HepG2 (cell line): ENCODE results near the gene CHST6. TPM values are rescaled to one million over a fixed set of nuclear protein-coding genes. Genes with fewer than 3 reads are reported as not detected.

ENCODE experiments used
- ARID5B ChIP-seq: IDR thresholded peaks from 2 replicates; pipeline ENCODE4 v1.4.0; 2020; ENCODE audit warnings: mild to moderate bottlenecking, missing genetic modification reagents
- HOXA7 ChIP-seq: sonication (generic); formaldehyde crosslinking; IDR thresholded peaks from 2 replicates; pipeline ENCODE4 v1.8.1; 2022; ENCODE audit warnings: mild to moderate bottlenecking, missing genetic modification reagents, moderate library complexity
- MAFK ChIP-seq, 2 experiments: IDR thresholded peaks in 1 of 2; conservative IDR thresholded peaks in 1 of 2; 2 replicates each; pipeline ENCODE4 v1.6.1; 2011; ENCODE audit warnings: improper control_type of control experiment in 2 of 2, low read length in 2 of 2
- RAD21 ChIP-seq: fragments of 450-650 bp; formaldehyde crosslinking; IDR thresholded peaks from 2 replicates; pipeline ENCODE4 v1.5.0; 2020; ENCODE audit warnings: mild to moderate bottlenecking
- YEATS2 ChIP-seq: sonication (generic); formaldehyde crosslinking; IDR thresholded peaks from 2 replicates; pipeline ENCODE4 v1.4.0; 2020; ENCODE audit warnings: missing genetic modification reagents, borderline replicate concordance
- ZNF138 ChIP-seq: sonication (generic); formaldehyde crosslinking; IDR thresholded peaks from 2 replicates; pipeline ENCODE4 v1.5.0; 2020; ENCODE audit warnings: mild to moderate bottlenecking, low read depth, missing genetic modification reagents
- ZNF329 ChIP-seq: sonication (generic); formaldehyde crosslinking; IDR thresholded peaks from 2 replicates; pipeline ENCODE4 v1.9.0; 2021; ENCODE audit warnings: low read depth, mild to moderate bottlenecking, missing genetic modification reagents
- ZNF737 ChIP-seq: sonication (generic); formaldehyde crosslinking; IDR thresholded peaks from 2 replicates; pipeline ENCODE4 v1.5.0; 2020; ENCODE audit warnings: missing genetic modification reagents, mild to moderate bottlenecking, borderline replicate concordance
- ZNF747 ChIP-seq: sonication (generic); formaldehyde crosslinking; IDR thresholded peaks from 2 replicates; pipeline ENCODE4 v1.8.1; 2023; ENCODE audit warnings: missing genetic modification reagents, mild to moderate bottlenecking, borderline replicate concordance
- ZNF83 ChIP-seq: sonication (generic); formaldehyde crosslinking; IDR thresholded peaks from 2 replicates; pipeline ENCODE4 v1.4.0; 2020; ENCODE audit warnings: missing genetic modification reagents, mild to moderate bottlenecking, borderline replicate concordance
- polyA plus RNA-seq, 8 experiments: library from polyadenylated mRNA; depleted of rRNA in 3 of 8; stranded (reverse) in 7 of 8; unstranded in 1 of 8; fragments of >200 nt; fragmentation: Illumina TruSeq in 4 of 8; extraction: Trizol in 4 of 8; gene quantifications; 2 replicates each; pipeline versions ENCODE4 v1.2.1 to v1.2.3, GENCODE V29; 2011 to 2016; ENCODE audit warnings: low read depth in 4 of 8, missing spikeins in 1 of 8, mixed read lengths in 1 of 8; ENCODE audit not compliant: insufficient read depth in 1 of 8
- total RNA-seq, 5 experiments: library from RNA; depleted of rRNA; stranded (reverse); fragments of >200 nt; fragmentation: Illumina TruSeq; extraction: Trizol; gene quantifications; 2 replicates each; pipeline ENCODE4 v1.2.3, GENCODE V29; 2016; ENCODE audit warnings: low read depth in 1 of 5
- TF ChIP-seq, protein P1 (sequence below): IDR thresholded peaks from 2 replicates; pipeline ENCODE4 v1.6.1; 2016; ENCODE audit warnings: low read depth, missing genetic modification reagents, missing compliant biosample characterization
- TF ChIP-seq, protein P2 (sequence below): sonication (generic); formaldehyde crosslinking; IDR thresholded peaks from 2 replicates; pipeline ENCODE4 v1.5.0; 2020; ENCODE audit warnings: mild to moderate bottlenecking, missing genetic modification reagents

CHST6 gene
- total and polyA plus RNA-seq, 2 of the 13 experiments (the other 11 are each of a cell fraction or from before 2014, with no cell fraction given), result 0.18 to 0.91 TPM

GRCh38 chr16:75464122-75464918, 30.9 kb downstream of the CHST6 start, which contains the start of gene TMEM170A (continued):
- TF ChIP-seq, protein P1, sequence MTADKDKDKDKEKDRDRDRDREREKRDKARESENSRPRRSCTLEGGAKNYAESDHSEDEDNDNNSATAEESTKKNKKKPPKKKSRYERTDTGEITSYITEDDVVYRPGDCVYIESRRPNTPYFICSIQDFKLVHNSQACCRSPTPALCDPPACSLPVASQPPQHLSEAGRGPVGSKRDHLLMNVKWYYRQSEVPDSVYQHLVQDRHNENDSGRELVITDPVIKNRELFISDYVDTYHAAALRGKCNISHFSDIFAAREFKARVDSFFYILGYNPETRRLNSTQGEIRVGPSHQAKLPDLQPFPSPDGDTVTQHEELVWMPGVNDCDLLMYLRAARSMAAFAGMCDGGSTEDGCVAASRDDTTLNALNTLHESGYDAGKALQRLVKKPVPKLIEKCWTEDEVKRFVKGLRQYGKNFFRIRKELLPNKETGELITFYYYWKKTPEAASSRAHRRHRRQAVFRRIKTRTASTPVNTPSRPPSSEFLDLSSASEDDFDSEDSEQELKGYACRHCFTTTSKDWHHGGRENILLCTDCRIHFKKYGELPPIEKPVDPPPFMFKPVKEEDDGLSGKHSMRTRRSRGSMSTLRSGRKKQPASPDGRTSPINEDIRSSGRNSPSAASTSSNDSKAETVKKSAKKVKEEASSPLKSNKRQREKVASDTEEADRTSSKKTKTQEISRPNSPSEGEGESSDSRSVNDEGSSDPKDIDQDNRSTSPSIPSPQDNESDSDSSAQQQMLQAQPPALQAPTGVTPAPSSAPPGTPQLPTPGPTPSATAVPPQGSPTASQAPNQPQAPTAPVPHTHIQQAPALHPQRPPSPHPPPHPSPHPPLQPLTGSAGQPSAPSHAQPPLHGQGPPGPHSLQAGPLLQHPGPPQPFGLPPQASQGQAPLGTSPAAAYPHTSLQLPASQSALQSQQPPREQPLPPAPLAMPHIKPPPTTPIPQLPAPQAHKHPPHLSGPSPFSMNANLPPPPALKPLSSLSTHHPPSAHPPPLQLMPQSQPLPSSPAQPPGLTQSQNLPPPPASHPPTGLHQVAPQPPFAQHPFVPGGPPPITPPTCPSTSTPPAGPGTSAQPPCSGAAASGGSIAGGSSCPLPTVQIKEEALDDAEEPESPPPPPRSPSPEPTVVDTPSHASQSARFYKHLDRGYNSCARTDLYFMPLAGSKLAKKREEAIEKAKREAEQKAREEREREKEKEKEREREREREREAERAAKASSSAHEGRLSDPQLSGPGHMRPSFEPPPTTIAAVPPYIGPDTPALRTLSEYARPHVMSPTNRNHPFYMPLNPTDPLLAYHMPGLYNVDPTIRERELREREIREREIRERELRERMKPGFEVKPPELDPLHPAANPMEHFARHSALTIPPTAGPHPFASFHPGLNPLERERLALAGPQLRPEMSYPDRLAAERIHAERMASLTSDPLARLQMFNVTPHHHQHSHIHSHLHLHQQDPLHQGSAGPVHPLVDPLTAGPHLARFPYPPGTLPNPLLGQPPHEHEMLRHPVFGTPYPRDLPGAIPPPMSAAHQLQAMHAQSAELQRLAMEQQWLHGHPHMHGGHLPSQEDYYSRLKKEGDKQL (CRISPR knock-in tag), result no peak; the same call in 1 of the 2 replicates
- TF ChIP-seq ZNF737 (CRISPR knock-in tag) (0 out of 2 replicates have a peak, but pooled peaks have one; percentile 40), MAFK (conservative IDR thresholded peaks at IDR 0.05 in 1 of 2, IDR thresholded peaks at IDR 0.05 in 1 of 2; ENCODE audit: low read length in 2 of 2) (no peak), HOXA7 (no peak), ARID5B (CRISPR knock-in tag) (peak; percentile 65), YEATS2 (peak; percentile 93), ZNF138 (CRISPR knock-in tag) (peak; percentile 73; the same call in 1 of the 2 replicates), ZNF329 (CRISPR knock-in tag) (peak; percentile 73), ZNF83 (no peak; the same call in none of the 2 replicates), ZNF747 (CRISPR knock-in tag) (0 out of 2 replicates have a peak, but pooled peaks have one; percentile 90), RAD21 (CRISPR knock-in tag) (peak; percentile 96)
- TF ChIP-seq, protein P2, sequence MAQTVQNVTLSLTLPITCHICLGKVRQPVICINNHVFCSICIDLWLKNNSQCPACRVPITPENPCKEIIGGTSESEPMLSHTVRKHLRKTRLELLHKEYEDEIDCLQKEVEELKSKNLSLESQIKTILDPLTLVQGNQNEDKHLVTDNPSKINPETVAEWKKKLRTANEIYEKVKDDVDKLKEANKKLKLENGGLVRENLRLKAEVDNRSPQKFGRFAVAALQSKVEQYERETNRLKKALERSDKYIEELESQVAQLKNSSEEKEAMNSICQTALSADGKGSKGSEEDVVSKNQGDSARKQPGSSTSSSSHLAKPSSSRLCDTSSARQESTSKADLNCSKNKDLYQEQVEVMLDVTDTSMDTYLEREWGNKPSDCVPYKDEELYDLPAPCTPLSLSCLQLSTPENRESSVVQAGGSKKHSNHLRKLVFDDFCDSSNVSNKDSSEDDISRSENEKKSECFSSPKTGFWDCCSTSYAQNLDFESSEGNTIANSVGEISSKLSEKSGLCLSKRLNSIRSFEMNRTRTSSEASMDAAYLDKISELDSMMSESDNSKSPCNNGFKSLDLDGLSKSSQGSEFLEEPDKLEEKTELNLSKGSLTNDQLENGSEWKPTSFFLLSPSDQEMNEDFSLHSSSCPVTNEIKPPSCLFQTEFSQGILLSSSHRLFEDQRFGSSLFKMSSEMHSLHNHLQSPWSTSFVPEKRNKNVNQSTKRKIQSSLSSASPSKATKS (CRISPR knock-in tag), result no peak
